Hepatocyte (in vitro differentiated cells): Measurements from ENCODE around the gene IL22RA2.

Experiments used
- EZH2 ChIP-seq: fragments of 200-600 bp; sonication (generic); IDR thresholded peaks from 2 replicates; pipeline ENCODE4 v1.6.1; 2016; ENCODE audit warnings: antibody characterized with exemption, mild to moderate bottlenecking, borderline replicate concordance
- EZH2phosphoT487 ChIP-seq: fragments of 200-600 bp; sonication (generic); IDR thresholded peaks from one replicate; pipeline ENCODE4 v1.6.1; 2018; ENCODE audit warnings: antibody characterized with exemption, mild to moderate bottlenecking, low read depth, moderate library complexity; ENCODE audit not compliant: unreplicated experiment, severe bottlenecking
- TF ChIP-seq, protein P1 (sequence below): fragments of 200-600 bp; sonication (generic); IDR thresholded peaks from 2 replicates; pipeline ENCODE4 v1.5.1; 2016; ENCODE audit warnings: antibody characterized with exemption, mild to moderate bottlenecking; ENCODE audit not compliant: poor library complexity

DNA sequence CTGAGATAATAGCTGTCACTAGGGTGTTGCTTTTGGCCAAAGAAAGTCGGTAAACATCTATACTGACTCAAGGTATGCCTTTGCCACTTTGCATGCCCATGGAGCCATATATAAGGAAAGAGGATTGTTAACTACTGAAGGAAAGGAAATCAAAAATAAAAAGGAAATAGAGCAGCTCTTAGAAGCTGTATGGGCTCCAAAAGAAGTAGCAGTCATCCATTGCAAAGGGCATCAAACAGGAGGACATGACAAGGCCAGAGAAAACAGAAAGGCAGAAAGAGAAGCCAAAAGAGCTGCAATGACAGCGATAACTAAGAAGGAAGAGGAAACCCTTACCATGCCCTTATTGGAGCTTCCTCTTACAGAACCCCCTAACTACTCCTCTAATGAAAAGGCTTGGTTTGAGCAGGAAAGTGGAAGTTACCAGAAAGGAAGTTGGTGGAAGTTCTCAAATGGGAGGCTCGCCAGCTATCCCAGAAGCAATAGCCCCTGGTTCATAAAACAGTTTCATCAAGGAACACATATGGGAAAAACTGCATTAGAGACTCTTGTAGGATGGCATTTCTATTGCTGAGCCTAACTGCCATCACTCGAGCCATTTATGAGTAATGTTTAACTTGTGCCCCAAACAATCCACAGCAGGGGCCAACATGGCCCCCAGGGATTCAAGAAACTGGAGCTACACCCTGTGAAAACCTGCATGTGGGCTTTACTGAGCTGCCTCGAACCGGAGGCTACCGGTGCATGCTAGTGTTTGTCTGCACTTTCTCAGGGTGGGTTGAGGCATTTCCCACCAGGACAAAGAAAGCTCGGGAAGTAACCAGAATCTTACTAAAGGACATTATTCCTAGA lies 7.0 kb downstream of the IL22RA2 start:
- TF ChIP-seq, protein P1, sequence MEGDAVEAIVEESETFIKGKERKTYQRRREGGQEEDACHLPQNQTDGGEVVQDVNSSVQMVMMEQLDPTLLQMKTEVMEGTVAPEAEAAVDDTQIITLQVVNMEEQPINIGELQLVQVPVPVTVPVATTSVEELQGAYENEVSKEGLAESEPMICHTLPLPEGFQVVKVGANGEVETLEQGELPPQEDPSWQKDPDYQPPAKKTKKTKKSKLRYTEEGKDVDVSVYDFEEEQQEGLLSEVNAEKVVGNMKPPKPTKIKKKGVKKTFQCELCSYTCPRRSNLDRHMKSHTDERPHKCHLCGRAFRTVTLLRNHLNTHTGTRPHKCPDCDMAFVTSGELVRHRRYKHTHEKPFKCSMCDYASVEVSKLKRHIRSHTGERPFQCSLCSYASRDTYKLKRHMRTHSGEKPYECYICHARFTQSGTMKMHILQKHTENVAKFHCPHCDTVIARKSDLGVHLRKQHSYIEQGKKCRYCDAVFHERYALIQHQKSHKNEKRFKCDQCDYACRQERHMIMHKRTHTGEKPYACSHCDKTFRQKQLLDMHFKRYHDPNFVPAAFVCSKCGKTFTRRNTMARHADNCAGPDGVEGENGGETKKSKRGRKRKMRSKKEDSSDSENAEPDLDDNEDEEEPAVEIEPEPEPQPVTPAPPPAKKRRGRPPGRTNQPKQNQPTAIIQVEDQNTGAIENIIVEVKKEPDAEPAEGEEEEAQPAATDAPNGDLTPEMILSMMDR: no peak
- TF ChIP-seq EZH2phosphoT487: no peak
- TF ChIP-seq EZH2: no peak
